GM12801 (cell line): ENCODE results near the gene KREMEN2.

ENCODE experiments used
- CTCF ChIP-seq: IDR thresholded peaks from one replicate; pipeline ENCODE4 v1.5.1; 2011; ENCODE audit warnings: control low read depth; ENCODE audit not compliant: insufficient read length; ENCODE audit errors: extremely low read depth

The KREMEN2 gene

GRCh38 chr16:2934450-2934849 is 29.6 kb upstream of the KREMEN2 start:
- TF ChIP-seq CTCF, result no peak

- no peak for TF ChIP-seq CTCF
These were observed 27.6 kb upstream of the KREMEN2 start for GRCh38 chr16:2936436-2937011.

GRCh38 chr16:2937170-2937569 is 26.9 kb upstream of the KREMEN2 start:
- TF ChIP-seq CTCF, result no peak

GRCh38 chr16:2938206-2938605 is 25.9 kb upstream of the KREMEN2 start:
- TF ChIP-seq CTCF, result no peak

- no peak for TF ChIP-seq CTCF
These were observed 24.1 kb upstream of the KREMEN2 start for GRCh38 chr16:2939968-2940367.

- no peak for TF ChIP-seq CTCF
These were observed 22.0 kb upstream of the KREMEN2 start for GRCh38 chr16:2942045-2942444.

GRCh38 chr16:2946649-2947048 is 17.4 kb upstream of the KREMEN2 start:
- TF ChIP-seq CTCF, result no peak
